A549 (cell line): ENCODE measurements around the gene MCTP1. TPM values are rescaled to one million over a fixed set of nuclear protein-coding genes. Genes with fewer than 3 reads are reported as not detected.

Experiments
- ATAC-seq, 2 experiments: fragments of 200-7000 bp in 1 of 2; fragments of >200 bp in 1 of 2; cut with Nextera tagmentation in 1 of 2; cut with Tn5 transposase in 1 of 2; 3 replicates each; pipeline versions ENCODE4 v1.8.0 to v1.9.1; 2018 to 2020; ENCODE audit warnings: mild to moderate bottlenecking in 1 of 2, moderate library complexity in 1 of 2
- CTCF ChIA-PET: fragments of 300-600 bp; sonication (Branson Sonifier 250); formaldehyde crosslinking; extraction: SDS; loops from one replicate; lab custom pipeline; 2021; ENCODE audit warnings: antibody characterized with exemption, inconsistent platforms; lab: Yijun Ruan, JAX
- POLR2A ChIA-PET: fragments of 350-600 bp; formaldehyde crosslinking; extraction: SDS; loops from one replicate; lab custom pipeline; 2021; ENCODE audit warnings: antibody characterized with exemption, inconsistent platforms; lab: Yijun Ruan, JAX
- DNase-seq, 2 experiments: peaks; one replicate each; pipeline versions ENCODE4 v3.0.0 to v3.0.0-alpha.2; 2011 to 2016; ENCODE audit warnings: low read depth in 1 of 2, low spot score in 1 of 2
- FAIRE-seq: peaks from 2 replicates; lab custom pipeline; 2011; peaks lifted over from hg19 to GRCh38; lab: Jason Lieb, UNC
- H3K27ac ChIP-seq, 2 experiments: fragments of >200 bp; sonication (Bioruptor Twin); formaldehyde crosslinking; 3 replicates each; pipeline ENCODE4 v1.5.1; 2016 to 2017
- H3K4me1 ChIP-seq: fragments of >200 bp; sonication (Bioruptor Twin); formaldehyde crosslinking; 3 replicates; pipeline ENCODE4 v1.6.1; 2016
- H3K4me2 ChIP-seq: fragments of >200 bp; sonication (Bioruptor Twin); formaldehyde crosslinking; 3 replicates; pipeline ENCODE4 v1.6.1; 2016
- H3K4me3 ChIP-seq: fragments of >200 bp; sonication (Bioruptor Twin); formaldehyde crosslinking; 3 replicates; pipeline ENCODE4 v1.5.1; 2016
- H3K9me3 ChIP-seq: fragments of >200 bp; sonication (Bioruptor Twin); formaldehyde crosslinking; 3 replicates; pipeline ENCODE4 v1.6.1; 2016
- BCL3 ChIP-seq: fragments of >200 bp; sonication (Bioruptor Twin); formaldehyde crosslinking; IDR thresholded peaks from 3 replicates; pipeline ENCODE4 v1.6.1; 2016
- CBX2 ChIP-seq: fragments of 200-600 bp; sonication (generic); IDR thresholded peaks from 2 replicates; pipeline ENCODE4 v1.6.1; 2016; ENCODE audit warnings: low read depth, mild to moderate bottlenecking, borderline replicate concordance
- CBX8 ChIP-seq: fragments of 200-600 bp; sonication (generic); IDR thresholded peaks from 2 replicates; pipeline ENCODE4 v1.6.1; 2016
- CEBPB ChIP-seq, 2 experiments: fragments of >200 bp in 1 of 2; sonication (Bioruptor Twin) in 1 of 2; formaldehyde crosslinking in 1 of 2; IDR thresholded peaks; 2 replicates each; pipeline ENCODE4 v1.6.1; 2012 to 2016
- CHD4 ChIP-seq: fragments of 200-600 bp; sonication (generic); IDR thresholded peaks from 2 replicates; pipeline ENCODE4 v1.6.1; 2016; ENCODE audit warnings: antibody characterized with exemption, mild to moderate bottlenecking, borderline replicate concordance
- EHF ChIP-seq: fragments of 250-450 bp; sonication (Bioruptor Pico); IDR thresholded peaks from 2 replicates; pipeline ENCODE4 v1.5.0; 2020; ENCODE audit warnings: mild to moderate bottlenecking
- EHMT2 ChIP-seq: fragments of 200-600 bp; sonication (generic); IDR thresholded peaks from 2 replicates; pipeline ENCODE4 v1.6.1; 2016; ENCODE audit warnings: antibody characterized with exemption, low read depth, mild to moderate bottlenecking, moderate library complexity
- ESRRA ChIP-seq: fragments of 150-350 bp; IDR thresholded peaks from 2 replicates; pipeline ENCODE4 v1.6.1; 2014; ENCODE audit warnings: mild to moderate bottlenecking, low read length, borderline replicate concordance
- FOXS1 ChIP-seq: fragments of 250-450 bp; sonication (Bioruptor Pico); IDR thresholded peaks from 2 replicates; pipeline ENCODE4 v1.5.0; 2020; ENCODE audit warnings: mild to moderate bottlenecking, moderate library complexity
- HOXA7 ChIP-seq: fragments of 250-450 bp; sonication (Bioruptor Pico); IDR thresholded peaks from 2 replicates; pipeline ENCODE4 v1.5.0; 2020; ENCODE audit warnings: mild to moderate bottlenecking, moderate library complexity
- JUN ChIP-seq, 2 experiments: fragments of >200 bp; sonication (Bioruptor Twin); formaldehyde crosslinking; IDR thresholded peaks; 2 replicates in 1 of 2; 3 replicates in 1 of 2; pipeline ENCODE4 v1.6.1; 2016 to 2017
- KDM1A ChIP-seq: fragments of 200-600 bp; sonication (generic); IDR thresholded peaks from 2 replicates; pipeline ENCODE4 v1.6.1; 2016; ENCODE audit warnings: low read depth, mild to moderate bottlenecking
- MAFK ChIP-seq: fragments of 450-650 bp; IDR thresholded peaks from 2 replicates; pipeline ENCODE4 v1.6.1; 2014; ENCODE audit not compliant: partially characterized antibody
- MAZ ChIP-seq: fragments of 150-350 bp; IDR thresholded peaks from 2 replicates; pipeline ENCODE4 v1.6.1; 2014; ENCODE audit warnings: antibody characterized with exemption, low read depth, low read length, borderline replicate concordance
- NR3C1 ChIP-seq: fragments of >200 bp; sonication (Bioruptor Twin); formaldehyde crosslinking; IDR thresholded peaks from 3 replicates; pipeline ENCODE4 v1.6.1; 2017
- RCOR1 ChIP-seq: fragments of 150-350 bp; IDR thresholded peaks from 2 replicates; pipeline ENCODE4 v1.6.1; 2014; ENCODE audit warnings: antibody characterized with exemption, low read length, low read depth
- RFX5 ChIP-seq: fragments of 450-650 bp; IDR thresholded peaks from 2 replicates; pipeline ENCODE4 v1.7.1; 2014; ENCODE audit warnings: antibody characterized with exemption, mild to moderate bottlenecking, moderate library complexity
- SREBF2 ChIP-seq: fragments of 450-650 bp; IDR thresholded peaks from 2 replicates; pipeline ENCODE4 v1.6.1; 2014; ENCODE audit warnings: mild to moderate bottlenecking, moderate library complexity
- TP53 ChIP-seq: fragments of 250-450 bp; sonication (Bioruptor Pico); IDR thresholded peaks from 2 replicates; pipeline ENCODE4 v1.5.0; 2021; ENCODE audit warnings: mild to moderate bottlenecking, moderate library complexity
- ZFP36 ChIP-seq: fragments of 450-650 bp; IDR thresholded peaks from 2 replicates; pipeline ENCODE4 v1.6.1; 2014; ENCODE audit warnings: borderline replicate concordance; ENCODE audit not compliant: partially characterized antibody
- ZNF302 ChIP-seq: fragments of 250-450 bp; sonication (Bioruptor Pico); IDR thresholded peaks from 2 replicates; pipeline ENCODE4 v1.9.0; 2021; ENCODE audit warnings: inconsistent platforms, mild to moderate bottlenecking, moderate library complexity
- WGBS: methylation state at CpG from one replicate; pipeline ENCODE4 v1.1.6; 2017; ENCODE audit errors: missing lambda C conversion rate; 5-methylcytosine and 5-hydroxymethylcytosine counted together
- polyA plus RNA-seq, 4 experiments: library from polyadenylated mRNA; depleted of rRNA in 3 of 4; stranded (reverse); fragments of >200 nt; fragmentation: RNase III in 1 of 4; extraction: RNeasy Plus Mini Kit Qiagen cat#74134 plus additional on column Dnase treatment in 1 of 4; gene quantifications; 2 replicates in 3 of 4; 3 replicates in 1 of 4; pipeline ENCODE4 v1.2.3, GENCODE V29; 2011 to 2017
- TF ChIP-seq, protein P1 (sequence below): fragments of 250-450 bp; sonication (Bioruptor Pico); IDR thresholded peaks from 2 replicates; pipeline ENCODE4 v1.5.0; 2020; ENCODE audit warnings: low read depth, mild to moderate bottlenecking, moderate library complexity
- TF ChIP-seq, protein P2 (sequence below): fragments of 250-450 bp; sonication (Bioruptor Pico); IDR thresholded peaks from 2 replicates; pipeline ENCODE4 v1.5.0; 2021; ENCODE audit warnings: mild to moderate bottlenecking, moderate library complexity, borderline replicate concordance
- TF ChIP-seq, protein P3 (sequence below): fragments of >200 bp; sonication (Bioruptor Twin); formaldehyde crosslinking; IDR thresholded peaks from 3 replicates; pipeline ENCODE4 v1.5.1; 2016
- TF ChIP-seq, protein P4 (sequence below): IDR thresholded peaks from 2 replicates; pipeline ENCODE4 v1.6.1; 2012; ENCODE audit warnings: low read depth, borderline replicate concordance
- TF ChIP-seq, protein P5 (sequence below): IDR thresholded peaks from 2 replicates; pipeline ENCODE4 v1.6.1; 2012

Gene MCTP1
- polyA plus RNA-seq, 2 of the 4 experiments (the other 2 are of a cell fraction), result 5.4 to 6.9 TPM

DNA sequence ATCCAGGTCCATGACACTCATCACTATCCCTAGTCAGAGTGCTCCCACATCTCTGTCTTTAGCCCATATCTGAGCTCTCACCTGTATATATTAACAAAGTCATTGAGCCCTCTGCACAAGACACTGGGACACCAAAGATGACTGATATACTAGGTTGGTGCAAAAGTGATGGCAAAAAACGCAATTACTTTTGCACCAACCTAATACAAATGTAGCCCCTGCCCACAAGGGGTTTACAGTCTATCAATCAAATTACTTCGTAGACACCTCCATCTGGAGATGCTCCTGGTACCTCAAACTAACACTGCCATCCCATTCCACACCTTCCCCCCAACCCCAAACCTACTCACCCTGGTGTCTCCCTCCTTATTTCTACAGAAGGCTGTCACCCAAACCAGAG, 194.1 kb downstream of the MCTP1 start:
- CTCF ChIA-PET, result interaction anchor here (1.0 kb wide), 1 partner anchor 17 kb away, joined by 4 read pairs; no protein-coding TSS in a partner anchor
- no peaks in the 10 kb centered on the region for H3K9me3 ChIP-seq
- no peak for TF ChIP-seq ZNF302 (CRISPR knock-in tag)
- TF ChIP-seq FOXS1 (CRISPR knock-in tag), result no peak
- TF ChIP-seq HOXA7, result no peak
- TF ChIP-seq MAZ, result no peak
- TF ChIP-seq CBX2, result no peak
- TF ChIP-seq BCL3, result no peak
- TF ChIP-seq SREBF2, result no peak
- TF ChIP-seq EHF (CRISPR knock-in tag), result no peak
- TF ChIP-seq MAFK, result no peak
- TF ChIP-seq, protein P1, sequence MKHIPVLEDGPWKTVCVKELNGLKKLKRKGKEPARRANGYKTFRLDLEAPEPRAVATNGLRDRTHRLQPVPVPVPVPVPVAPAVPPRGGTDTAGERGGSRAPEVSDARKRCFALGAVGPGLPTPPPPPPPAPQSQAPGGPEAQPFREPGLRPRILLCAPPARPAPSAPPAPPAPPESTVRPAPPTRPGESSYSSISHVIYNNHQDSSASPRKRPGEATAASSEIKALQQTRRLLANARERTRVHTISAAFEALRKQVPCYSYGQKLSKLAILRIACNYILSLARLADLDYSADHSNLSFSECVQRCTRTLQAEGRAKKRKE, result no peak
- TF ChIP-seq, protein P2, sequence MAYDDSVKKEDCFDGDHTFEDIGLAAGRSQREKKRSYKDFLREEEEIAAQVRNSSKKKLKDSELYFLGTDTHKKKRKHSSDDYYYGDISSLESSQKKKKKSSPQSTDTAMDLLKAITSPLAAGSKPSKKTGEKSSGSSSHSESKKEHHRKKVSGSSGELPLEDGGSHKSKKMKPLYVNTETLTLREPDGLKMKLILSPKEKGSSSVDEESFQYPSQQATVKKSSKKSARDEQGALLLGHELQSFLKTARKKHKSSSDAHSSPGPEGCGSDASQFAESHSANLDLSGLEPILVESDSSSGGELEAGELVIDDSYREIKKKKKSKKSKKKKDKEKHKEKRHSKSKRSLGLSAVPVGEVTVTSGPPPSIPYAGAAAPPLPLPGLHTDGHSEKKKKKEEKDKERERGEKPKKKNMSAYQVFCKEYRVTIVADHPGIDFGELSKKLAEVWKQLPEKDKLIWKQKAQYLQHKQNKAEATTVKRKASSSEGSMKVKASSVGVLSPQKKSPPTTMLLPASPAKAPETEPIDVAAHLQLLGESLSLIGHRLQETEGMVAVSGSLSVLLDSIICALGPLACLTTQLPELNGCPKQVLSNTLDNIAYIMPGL (CRISPR knock-in tag), result no peak
- no peak for TF ChIP-seq CBX8
- no peak for TF ChIP-seq JUN (IDR thresholded peaks at IDR 0.05)
- TF ChIP-seq, protein P3, sequence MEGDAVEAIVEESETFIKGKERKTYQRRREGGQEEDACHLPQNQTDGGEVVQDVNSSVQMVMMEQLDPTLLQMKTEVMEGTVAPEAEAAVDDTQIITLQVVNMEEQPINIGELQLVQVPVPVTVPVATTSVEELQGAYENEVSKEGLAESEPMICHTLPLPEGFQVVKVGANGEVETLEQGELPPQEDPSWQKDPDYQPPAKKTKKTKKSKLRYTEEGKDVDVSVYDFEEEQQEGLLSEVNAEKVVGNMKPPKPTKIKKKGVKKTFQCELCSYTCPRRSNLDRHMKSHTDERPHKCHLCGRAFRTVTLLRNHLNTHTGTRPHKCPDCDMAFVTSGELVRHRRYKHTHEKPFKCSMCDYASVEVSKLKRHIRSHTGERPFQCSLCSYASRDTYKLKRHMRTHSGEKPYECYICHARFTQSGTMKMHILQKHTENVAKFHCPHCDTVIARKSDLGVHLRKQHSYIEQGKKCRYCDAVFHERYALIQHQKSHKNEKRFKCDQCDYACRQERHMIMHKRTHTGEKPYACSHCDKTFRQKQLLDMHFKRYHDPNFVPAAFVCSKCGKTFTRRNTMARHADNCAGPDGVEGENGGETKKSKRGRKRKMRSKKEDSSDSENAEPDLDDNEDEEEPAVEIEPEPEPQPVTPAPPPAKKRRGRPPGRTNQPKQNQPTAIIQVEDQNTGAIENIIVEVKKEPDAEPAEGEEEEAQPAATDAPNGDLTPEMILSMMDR, result no peak
- no peak for TF ChIP-seq TP53 (CRISPR knock-in tag)
- no peak for TF ChIP-seq CHD4
- H3K4me2 ChIP-seq, result no peak overlapping the region
- ATAC-seq (no peak), FAIRE-seq (no peak), DNase-seq (no peak)
- H3K27ac ChIP-seq, result no peak overlapping the region
- H3K4me3 ChIP-seq, result no peak overlapping the region
- no peaks in the 10 kb centered on the region for H3K4me1 ChIP-seq
- POLR2A ChIA-PET, result no interaction called here
- WGBS, result 4% methylated on average over 2 of the region's 2 CpGs

GRCh38 chr5:95087816-95088317, 197.0 kb downstream of the MCTP1 start:
- no peak for TF ChIP-seq SREBF2
- TF ChIP-seq, protein P2 (CRISPR knock-in tag), result no peak
- no peak for TF ChIP-seq RCOR1
- TF ChIP-seq, protein P4, sequence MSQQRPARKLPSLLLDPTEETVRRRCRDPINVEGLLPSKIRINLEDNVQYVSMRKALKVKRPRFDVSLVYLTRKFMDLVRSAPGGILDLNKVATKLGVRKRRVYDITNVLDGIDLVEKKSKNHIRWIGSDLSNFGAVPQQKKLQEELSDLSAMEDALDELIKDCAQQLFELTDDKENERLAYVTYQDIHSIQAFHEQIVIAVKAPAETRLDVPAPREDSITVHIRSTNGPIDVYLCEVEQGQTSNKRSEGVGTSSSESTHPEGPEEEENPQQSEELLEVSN, result no peak
- no peak for TF ChIP-seq NR3C1
- no peak for TF ChIP-seq RFX5
- no peak for TF ChIP-seq EHMT2
- no peak for TF ChIP-seq ESRRA
- TF ChIP-seq ZFP36, result no peak
- TF ChIP-seq FOXS1 (CRISPR knock-in tag), result no peak
- no peak for TF ChIP-seq KDM1A
- TF ChIP-seq, protein P5, sequence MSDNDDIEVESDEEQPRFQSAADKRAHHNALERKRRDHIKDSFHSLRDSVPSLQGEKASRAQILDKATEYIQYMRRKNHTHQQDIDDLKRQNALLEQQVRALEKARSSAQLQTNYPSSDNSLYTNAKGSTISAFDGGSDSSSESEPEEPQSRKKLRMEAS, result no peak
- TF ChIP-seq CEBPB (IDR thresholded peaks at IDR 0.05), result no peak
- TF ChIP-seq, protein P1, result no peak
- TF ChIP-seq, all 56 proteins: peak for 0
- Histone ChIP-seq H3K4me3 (no peak overlapping the region), H3K27ac (no peak overlapping the region), H3K4me2 (no peak overlapping the region), H3K9me3 (no peaks in the 10 kb centered on the region), H3K4me1 (peaks cover 20% of the 10 kb centered on the region)
- FAIRE-seq, result no peak
- WGBS, result 80% methylated on average over 7 of the region's 7 CpGs
- POLR2A ChIA-PET, result no interaction called here
- no peak for ATAC-seq
- DNase-seq, result no peak
- CTCF ChIA-PET, result no interaction called here
